GM23248 (cell line): ENCODE measurements around the gene RNF111.

Source experiments
- EZH2 ChIP-seq: fragments of 200-600 bp; sonication (generic); IDR thresholded peaks from 2 replicates; pipeline ENCODE4 v1.6.1; 2018; ENCODE audit warnings: antibody characterized with exemption, mild to moderate bottlenecking; ENCODE audit not compliant: insufficient read depth, poor library complexity, severe bottlenecking
- EZH2phosphoT487 ChIP-seq: fragments of 200-600 bp; sonication (generic); IDR thresholded peaks from 2 replicates; pipeline ENCODE4 v1.6.1; 2018; ENCODE audit warnings: antibody characterized with exemption, moderate library complexity, mild to moderate bottlenecking, low read depth; ENCODE audit not compliant: insufficient read depth

- TF ChIP-seq EZH2 (no peak), EZH2phosphoT487 (no peak)
Observed at GRCh38 chr15:58983261-58983660, 4.2 kb upstream of the RNF111 start.
